HG03025 (cell line): ENCODE data around the gene KIAA0753.

Experiments used
- ATAC-seq: cut with Tn5 transposase; IDR thresholded peaks from one replicate; pipeline ENCODE4 v1.9.1; 2021; ENCODE audit warnings: mild to moderate bottlenecking, moderate library complexity; ENCODE audit not compliant: unreplicated experiment, low FRiP score

The KIAA0753 gene

DNA sequence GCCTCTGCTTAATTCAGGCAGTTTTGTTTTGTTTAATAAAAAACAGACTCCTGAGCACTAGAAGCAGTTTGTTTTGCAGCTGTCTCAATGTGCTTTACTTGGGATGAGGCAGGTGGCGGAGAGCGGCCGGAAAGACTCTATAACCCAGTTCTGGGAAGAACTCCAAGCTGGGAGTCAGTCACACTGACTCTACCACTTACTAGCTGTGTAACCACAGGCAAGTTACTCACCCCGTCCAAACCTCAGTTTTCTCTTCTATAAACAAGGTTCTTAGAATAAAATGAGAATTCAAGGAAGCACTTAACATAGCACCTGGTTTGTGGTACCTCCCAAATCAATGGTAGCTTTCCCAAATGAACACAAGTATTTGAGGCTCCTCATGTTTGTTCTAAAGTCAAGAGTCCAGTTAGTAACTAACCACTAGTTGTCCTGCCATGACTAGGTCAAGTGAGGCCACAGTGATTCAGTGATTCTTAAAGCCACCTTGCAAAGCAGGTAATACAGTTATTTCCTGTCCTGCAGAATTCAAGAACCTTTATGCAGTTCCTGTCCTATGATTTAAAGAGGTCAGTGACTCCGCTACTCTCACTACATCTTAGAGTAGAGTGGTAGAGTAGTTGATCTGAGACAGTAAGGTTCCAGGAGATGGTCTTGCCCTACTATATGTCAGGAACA, 3.1 kb upstream of the KIAA0753 start:
- no peak for ATAC-seq

DNA sequence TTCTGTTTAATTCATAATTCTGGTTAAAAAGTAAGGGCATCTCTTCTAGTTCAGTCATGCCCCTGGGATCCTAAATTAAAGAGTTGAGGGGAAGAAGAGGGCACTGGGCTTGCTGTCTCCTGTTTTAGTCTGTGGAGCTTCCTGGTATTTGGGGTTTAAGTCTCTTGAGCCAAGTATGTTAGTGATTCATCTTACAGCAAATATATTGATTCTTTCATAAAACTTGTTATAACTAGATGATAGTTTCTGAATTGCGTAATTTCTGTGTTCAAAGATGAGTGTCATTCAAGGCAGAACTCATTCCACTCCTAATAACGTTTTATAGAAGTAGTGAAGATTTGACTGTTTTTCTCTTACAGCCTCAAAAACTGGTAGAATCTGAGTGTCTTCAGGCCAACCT, 2.1 kb upstream of the KIAA0753 start:
- no peak for ATAC-seq

DNA sequence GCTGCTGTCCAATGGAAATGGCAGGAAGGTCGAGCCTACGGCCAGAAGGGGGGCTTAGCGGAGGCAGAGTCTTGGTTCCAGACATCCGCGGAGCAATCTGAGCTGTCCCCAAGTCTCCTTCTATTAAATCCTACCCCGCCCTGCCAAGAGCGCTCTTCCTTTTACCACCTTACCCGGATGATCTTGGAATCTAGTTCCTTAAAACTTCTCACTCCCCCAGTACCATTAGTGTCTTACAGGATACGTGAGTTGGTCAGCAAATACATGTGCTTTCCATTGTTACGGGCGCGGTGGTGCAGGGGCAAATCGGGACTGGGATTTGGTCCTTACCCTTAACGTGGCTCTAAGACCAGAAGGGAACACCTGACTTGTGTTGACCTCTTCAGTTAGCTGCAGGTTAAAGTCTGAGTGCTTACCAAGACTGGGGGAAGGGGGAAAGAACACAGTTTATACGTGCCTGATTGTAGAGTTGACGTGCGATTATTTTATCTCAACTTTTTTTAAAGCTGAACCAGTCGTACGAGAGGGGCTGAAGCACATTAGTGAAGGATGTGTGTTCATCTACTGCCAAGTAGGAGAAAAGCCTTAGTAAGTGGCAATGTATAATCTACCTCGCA, 844 bp upstream of the KIAA0753 start:
- ATAC-seq = peak; percentile 7

DNA sequence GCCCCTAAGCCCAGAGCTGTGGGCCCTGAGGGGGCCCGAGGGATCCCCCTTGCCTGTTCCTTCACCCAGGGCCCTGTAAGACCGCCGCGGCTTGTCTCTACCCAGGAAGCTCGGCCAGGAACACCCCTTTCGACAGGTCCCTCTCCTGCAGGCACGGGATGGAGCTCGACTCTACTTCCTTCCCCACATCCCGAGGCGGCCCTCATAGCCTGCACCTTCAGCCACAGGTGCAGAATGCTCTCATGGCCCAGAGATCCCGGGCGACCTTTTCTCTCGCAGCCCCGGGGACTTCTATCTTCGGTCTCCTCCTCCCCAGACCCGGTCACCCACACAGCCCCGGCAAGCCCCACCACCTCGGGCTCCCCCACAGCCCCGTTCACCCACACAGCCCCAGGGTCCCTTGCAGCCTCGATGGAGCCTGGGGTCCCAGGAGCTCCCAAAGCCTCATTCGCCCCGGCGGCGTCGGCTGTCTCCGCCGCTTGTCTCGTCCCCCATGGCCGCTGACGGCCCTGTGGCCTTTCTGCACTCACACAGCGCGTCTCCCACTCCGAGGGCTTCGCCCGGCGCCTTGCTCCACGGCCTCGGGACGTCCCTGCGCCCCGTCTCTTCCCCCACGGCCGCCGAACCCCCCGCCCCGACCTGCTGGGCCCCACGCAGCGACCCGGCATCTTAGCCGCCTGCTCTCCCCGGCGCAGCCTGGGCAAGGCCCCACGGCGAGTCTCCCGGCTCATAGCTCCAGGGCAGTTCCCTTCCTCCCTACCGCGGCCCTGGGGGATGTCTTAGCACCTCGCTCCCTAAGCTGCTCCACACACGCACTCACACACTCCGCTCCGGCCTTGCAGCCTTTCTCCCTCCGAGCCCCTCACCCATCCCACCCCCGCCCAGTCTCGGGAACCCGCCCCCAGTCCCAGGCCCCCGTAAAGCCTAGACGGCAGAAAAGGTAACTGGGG, 650 bp downstream of the KIAA0753 start:
- peak; percentile 11 for ATAC-seq

DNA sequence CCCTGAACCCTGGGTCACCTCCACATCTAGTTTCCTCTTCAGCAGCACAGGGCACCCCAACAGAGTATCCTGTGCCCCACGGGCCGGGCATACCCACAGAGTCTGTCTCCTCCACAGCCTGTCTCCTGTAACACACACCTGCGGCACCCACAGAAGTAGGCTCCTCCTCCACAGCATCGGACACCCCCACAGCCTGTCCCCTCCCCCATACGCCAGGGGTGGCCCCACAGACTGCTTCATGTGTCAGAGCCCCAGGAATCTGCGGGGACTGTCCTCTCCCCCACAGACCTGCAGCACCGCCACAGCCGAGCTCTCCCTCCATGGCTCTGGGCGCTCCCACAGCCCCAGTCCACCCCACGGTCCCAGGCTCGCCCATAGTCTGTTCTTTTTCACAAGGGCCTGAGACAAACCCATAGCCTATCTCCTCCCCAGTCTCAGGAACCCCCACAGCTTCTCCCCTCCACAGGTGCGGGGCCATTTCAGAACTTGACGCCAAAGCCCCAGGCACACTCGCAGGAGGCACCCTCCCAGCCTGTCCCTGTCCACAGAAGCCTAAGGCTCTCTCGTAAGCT, 1.4 kb downstream of the KIAA0753 start:
- ATAC-seq = no peak

DNA sequence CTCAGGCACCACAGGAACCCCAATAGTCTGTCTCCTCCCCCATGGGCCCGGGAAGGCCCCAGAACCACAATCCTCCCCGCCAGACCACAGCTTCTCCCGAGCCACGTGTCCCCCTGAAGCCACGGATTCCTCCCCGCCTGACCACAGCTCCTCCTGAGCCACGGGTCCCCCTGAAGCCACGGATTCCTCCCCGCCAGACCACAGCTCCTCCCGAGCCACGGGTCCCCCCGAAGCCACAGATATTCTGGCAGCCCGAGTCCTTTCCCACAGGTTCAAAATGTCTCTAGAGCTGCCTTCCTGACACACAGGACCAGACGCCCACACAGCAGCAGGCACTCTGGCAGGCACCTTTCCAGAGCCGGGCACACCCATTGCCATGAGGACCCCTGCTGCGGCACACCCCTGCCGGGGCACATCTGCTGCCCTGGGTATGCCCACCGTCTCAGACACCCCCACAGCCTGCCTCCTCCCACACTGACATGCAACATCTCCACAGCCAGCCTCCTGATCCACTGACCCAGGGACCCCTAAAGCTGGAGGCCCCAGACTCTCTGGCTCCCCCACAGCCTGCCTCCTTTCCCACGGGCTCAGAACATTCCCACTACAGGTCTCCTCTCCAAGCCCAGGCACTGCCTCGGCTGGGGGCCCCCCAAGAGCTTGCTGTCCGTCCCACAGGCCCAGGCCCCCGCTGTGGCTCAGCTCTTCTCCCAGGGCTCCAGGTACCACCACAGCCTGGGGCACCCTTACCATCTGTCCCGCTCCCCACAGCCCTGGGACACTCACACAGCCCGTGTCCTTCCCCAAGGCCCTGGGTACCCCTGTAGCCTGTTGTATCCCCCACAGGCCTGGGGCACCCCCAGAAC, 2.2 kb downstream of the KIAA0753 start:
- no peak for ATAC-seq

DNA sequence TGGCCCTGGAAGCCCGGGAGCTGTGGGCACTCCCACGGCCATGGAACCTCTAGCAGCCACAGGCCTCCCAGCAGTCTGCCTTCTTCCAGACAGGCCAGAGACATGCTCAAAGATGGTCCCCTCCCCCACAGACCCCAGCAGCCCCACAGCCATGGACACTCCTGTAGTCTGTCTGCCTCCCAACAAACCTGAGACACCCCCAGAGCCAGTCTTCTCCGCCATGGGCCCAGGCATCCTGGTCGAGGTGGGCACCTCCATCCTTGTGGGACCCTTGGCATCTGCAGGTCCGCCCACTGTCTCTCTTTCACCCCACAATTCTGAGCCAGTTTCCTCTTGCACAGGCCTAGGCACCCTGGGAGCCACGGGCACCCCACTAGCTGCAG, 3.1 kb downstream of the KIAA0753 start:
- no peak for ATAC-seq

DNA sequence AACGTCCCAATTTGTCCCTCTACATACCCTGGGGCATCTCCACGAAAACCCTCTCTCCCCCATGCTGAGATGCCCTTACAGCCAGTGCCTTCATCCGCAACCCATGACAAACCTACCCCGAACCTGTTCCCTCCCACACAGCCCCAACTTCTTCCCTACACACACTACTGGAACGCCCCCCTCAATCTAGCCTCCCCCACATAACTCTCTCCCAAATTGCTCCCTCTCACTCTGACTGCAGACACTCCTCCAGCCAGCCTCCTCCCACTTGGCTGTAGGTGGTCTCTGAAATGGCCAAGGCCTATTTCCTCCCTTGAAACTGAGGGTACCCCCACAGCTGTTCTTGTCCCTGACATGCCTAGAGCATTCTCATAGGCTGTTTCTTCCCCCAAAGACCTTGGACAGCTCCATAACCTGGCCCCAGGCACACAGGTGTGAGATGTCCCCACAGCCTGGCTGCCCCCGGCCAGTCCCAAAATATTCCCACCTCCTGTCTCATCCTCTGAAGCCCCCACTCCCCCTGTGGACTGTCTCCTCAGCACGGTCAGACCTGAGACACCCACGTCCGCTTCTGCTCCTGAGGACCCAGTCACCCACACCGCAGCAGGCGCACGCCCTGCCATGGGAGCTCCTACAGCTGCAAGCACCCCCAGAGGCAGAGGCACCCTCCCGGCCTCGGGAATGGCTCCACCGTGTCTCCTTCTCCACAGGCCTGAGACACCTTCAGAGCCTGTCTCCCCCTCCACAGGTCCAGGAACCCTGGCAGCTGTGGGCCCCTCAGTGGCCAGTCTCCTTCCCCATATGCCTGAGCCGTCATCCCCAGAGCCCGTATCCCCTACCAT, 3.7 kb downstream of the KIAA0753 start:
- ATAC-seq = no peak

DNA sequence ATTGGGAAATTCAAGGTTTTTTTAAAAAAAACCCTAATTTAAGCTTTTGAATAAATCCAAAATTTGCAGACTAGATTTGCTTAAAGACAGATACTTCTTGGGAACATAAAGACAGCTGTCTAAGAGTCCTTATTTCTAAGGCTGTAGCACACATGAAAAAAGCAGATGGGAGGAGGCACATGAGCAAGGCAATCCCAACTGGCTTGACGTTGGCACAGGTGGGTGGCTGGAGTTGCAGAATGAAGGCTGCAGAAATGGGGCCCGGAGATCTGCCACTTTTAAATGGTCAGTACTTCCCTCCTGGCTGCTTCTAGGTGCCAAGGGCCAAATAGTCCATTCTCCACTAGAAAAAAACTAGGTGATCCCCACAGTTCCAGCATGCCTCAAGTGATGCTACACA, 4.4 kb downstream of the KIAA0753 start:
- no peak for ATAC-seq

DNA sequence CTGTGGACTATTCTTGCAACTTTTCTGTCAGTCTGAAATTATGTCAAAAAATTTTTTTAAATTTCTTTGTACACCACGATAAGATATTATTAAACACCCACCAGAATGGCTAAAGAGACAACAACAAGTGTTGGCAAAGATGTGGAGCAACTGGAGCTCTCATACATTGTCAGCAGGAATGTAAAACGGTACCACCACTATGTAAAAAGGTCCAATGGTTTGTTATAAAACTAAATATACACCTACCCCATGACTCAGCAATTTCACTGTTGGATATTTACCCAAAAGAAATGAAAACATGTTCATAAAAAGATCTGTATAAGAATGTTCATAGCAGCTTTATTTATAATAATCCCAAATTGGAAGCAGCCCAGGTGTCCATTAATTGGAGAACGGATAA, 7.2 kb downstream of the KIAA0753 start:
- no peak for ATAC-seq

DNA sequence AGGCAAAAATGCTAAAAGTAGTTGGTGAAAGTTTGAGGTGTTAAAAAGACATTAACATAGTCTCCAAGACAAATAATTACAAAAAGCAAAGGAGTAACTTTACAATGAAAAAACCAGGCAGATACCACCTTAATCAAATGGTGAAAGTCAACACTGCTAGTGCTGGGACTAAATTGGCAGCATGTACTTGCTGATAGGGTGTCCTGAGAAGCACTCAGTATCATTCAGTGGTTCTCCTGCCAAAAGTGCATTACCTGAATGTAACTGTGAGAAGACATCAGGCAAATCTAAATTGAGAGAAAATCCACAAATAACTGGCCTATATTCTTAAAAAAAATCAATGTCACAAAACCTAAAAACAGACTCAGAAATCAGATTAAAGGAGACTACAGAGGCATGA, 8.0 kb downstream of the KIAA0753 start:
- ATAC-seq = no peak

DNA sequence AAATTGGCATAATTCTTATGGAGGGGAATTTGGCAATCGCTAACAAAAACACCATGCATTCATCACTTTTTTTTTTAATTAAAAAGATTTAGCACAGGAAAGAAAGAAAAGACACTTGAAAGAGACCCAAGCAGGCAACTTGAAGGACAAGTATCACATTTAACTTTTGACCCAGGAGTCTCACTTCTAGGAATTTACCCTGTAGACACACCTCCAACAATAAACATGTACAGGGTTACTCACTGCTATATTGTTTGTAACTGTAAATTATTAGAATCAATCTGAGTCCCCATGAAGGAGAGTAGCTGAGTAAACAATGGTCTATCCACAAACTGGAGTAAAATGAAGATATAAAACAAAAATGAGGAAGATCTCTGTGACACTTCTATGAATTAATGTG, 10.1 kb downstream of the KIAA0753 start:
- no peak for ATAC-seq

DNA sequence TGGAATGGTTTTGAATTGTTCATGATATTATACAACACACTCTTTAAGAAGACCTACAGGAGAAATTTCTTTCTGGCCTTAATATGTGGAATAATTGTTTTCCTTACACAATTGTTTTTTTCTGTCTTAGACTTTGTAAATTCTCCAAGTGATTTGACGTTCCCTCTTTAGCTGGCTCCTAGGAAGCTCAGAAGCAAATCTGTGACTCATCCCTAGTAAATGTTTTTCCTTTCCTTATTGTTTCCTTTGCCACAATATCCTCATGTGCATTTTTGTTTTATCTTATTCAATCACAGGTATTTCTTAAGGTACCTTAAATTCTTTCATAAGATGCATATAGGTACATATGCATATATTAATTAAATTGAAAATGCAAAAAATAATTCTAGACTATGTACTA, 13.5 kb downstream of the KIAA0753 start:
- ATAC-seq = no peak

DNA sequence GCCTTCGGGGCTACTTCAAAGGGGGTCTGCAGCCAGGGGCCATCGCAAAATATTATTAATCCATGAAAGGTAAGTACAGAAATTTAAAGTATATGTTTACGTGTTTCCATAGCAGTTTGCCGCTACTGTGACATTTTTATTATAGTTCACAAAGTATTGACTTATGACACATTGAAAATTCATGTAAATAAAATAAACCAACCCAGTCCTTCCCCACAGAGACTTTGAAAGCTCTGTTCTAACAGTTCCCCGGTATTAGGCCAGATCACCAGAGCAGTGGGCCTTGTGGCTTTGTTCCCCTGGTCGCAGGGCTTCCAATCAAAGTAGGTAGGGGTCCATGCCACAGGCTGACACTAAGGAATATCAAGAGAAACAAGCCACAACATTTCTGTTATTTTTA, 13.9 kb downstream of the KIAA0753 start:
- ATAC-seq = no peak

DNA sequence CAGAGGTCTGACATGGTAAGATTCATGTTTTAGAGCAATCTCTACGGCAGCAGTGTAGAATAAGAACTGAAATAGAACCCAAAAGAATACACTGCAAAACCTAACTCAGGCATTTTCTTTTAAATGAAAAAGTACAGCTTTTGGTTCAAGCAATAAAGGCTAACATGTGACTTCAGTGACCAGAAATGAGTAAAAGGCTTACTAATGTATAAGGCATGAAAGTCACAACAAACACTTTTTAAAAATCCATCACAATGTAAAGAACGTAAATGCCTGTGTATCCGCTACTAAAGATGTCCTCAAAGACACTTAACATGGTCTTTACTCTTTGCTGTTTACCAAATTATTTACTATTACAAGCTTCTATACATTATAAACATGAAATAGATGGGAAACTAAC, 16.6 kb downstream of the KIAA0753 start:
- ATAC-seq = no peak

DNA sequence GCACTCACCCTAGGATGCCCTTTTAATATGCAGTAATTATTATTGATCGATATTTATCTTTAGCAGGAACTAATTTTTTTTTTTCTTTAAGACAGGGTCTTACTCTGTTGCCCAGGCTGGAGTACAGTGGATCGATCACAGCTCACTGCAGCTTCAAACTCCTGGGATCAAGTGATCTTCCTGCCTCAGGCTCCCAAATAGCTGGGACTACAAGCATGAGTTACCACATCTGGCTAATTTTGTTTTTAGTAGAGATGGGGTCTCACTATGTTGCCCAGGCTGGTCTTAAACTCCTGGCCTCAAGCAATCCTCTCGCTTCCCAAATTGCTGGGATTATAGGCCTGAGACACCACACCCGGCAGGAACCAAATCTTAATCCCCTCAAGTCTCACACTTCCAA, 29.3 kb downstream of the KIAA0753 start:
- ATAC-seq = no peak

DNA sequence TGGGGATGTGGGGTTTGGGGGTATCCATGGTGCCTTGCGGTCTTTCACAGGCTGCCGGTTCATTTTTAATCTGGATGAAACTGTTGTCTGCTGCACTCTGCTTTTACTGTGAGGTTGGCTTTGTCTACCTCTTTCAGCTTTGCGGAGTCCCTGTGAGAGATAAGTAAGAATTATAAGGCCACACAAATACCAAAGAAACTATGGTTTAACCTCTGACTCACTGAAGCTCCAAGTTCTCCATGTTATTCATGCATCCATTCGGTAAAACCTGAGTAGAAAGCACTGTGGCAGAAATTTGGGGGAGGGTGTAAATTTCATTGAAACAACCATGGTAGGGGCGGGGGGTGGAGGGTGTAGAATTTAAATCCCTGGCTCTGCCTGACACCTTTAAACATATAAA, 30.5 kb downstream of the KIAA0753 start:
- no peak for ATAC-seq

DNA sequence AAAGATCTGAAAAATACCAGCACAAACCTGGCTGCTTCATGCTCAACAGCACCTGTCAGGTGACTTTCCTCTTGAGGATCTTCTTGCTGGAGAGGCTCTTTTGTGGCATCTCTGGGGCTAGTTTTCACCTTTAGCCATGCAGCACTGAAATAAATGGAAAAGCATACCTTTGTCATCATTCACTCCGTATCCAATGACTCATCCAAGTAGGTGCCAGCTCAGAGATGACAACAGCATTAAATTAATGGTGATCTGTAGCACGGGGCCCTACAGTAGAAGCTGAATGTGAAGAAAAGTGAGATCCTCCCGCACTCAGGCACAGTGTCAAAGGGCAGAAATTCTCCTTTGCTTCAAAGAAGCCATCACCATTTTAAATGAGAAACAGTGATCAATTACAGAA, 32.2 kb downstream of the KIAA0753 start:
- no peak for ATAC-seq

DNA sequence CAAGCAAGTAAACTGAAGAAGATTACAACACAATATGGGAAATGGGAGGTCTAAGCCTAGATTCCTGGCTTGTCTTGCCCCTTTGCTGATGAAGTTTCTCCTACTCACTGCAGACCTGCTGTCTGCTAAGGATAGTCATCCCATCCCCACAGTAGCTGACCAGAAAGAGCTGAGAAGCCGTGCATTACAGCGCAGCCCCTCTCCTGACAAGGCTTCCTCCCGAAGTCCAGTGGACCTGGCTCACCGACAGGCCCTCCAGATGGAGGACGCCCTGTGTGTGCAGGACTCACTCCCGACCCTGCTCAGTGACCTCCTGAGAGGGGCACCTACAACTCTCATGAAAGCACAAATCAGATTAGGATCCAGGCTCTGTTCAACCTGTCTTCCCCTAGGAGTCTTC, 35.4 kb downstream of the KIAA0753 start:
- no peak for ATAC-seq
